ENCODE results near the gene CDCA3. TPM values are rescaled to one million over a fixed set of nuclear protein-coding genes. Genes with fewer than 3 reads are reported as not detected.

CDCA3 gene
- total and polyA plus RNA-seq, 2 of the 4 experiments (the other 2 are of a cell fraction) = 23.5 to 61.0 TPM

- H3K36me3 ChIP-seq (ENCODE audit: control insufficient read depth, insufficient read depth, low read length) = peaks cover 62% of the 10 kb centered on the region
- H2BK20ac ChIP-seq (ENCODE audit: low read depth, low read length) = no peak overlapping the region
- ChIA-PET POLR2A (ENCODE audit: unreplicated experiment) (no interaction called here), CTCF (interaction anchor here (1.9 kb wide), 1 partner anchor 15 kb away, joined by 11 read pairs; the partner anchor contains the start of genes CDCA3 and USP5)
- intact Hi-C loops (cut with micrococcal nuclease) (no loop called here), in situ Hi-C loops (cut with MboI; ENCODE audit: low sequenced_read_pairs) (no loop called here), dilution Hi-C loops (cut with HindIII; ENCODE audit: low sequenced_read_pairs, unreplicated experiment) (no loop called here)
- no peak overlapping the region for H3K4ac ChIP-seq (ENCODE audit: low read depth, low read length)
- peaks cover 6 to 18% of the 10 kb centered on the region in 2 experiments for H3K79me1 ChIP-seq (ENCODE audit: low read depth in 1 of 2, low read length in 2 of 2)
- no peaks in the 10 kb centered on the region for H3K9me3 ChIP-seq (ENCODE audit: control insufficient read depth, insufficient read depth, low read length)
- H3K14ac ChIP-seq (replicated peaks; ENCODE audit: low read depth, low read length) = no peak overlapping the region
- no peaks in the 10 kb centered on the region for H3K4me1 ChIP-seq (ENCODE audit: control insufficient read depth, insufficient read depth, low read length)
- H2BK15ac ChIP-seq (ENCODE audit: low read depth, low read length) = no peak overlapping the region
- H2BK5ac ChIP-seq (ENCODE audit: low read depth, low read length, poor library complexity, severe bottlenecking) = no peak overlapping the region
- H4K20me1 ChIP-seq (ENCODE audit: insufficient read depth, low read length) = peaks cover 3% of the 10 kb centered on the region
- H3K18ac ChIP-seq (ENCODE audit: low read depth, low read length) = no peak overlapping the region
- H4K8ac ChIP-seq (ENCODE audit: low read depth in 2 of 2, low read length in 2 of 2) = no peak overlapping the region
- H4K5ac ChIP-seq (ENCODE audit: low read depth, low read length) = no peak overlapping the region
- no peaks in the 10 kb centered on the region for H3K9me1 ChIP-seq (ENCODE audit: insufficient read depth, low read length)
- no TSS peak for BruUV-seq (replicated peaks)
- ATAC-seq (ENCODE audit: low read depth) (no peak), DNase-seq (no peak)
- H3K23ac ChIP-seq (ENCODE audit: low read depth, low read length) = no peak overlapping the region
- H3K27ac ChIP-seq (ENCODE audit: insufficient read depth, low read length) = no peak overlapping the region
- no peak overlapping the region for H4K91ac ChIP-seq (ENCODE audit: insufficient read depth, low read depth, low read length)
- no peak overlapping the region for H3K9ac ChIP-seq (ENCODE audit: low read depth, low read length)
- H3K56ac ChIP-seq (ENCODE audit: extremely low read depth, insufficient read depth, low read length) = no peak overlapping the region
- no CpG with 5 or more reads among the region's 16 CpGs for WGBS, 2 experiments (ENCODE audit: extremely low coverage in 2 of 2, insufficient read length in 1 of 2)
- no peak overlapping the region for H2BK120ac ChIP-seq (ENCODE audit: low read depth, low read length)
- no peak overlapping the region for H3K4me2 ChIP-seq (ENCODE audit: low read depth, low read length)
- no peak overlapping the region for H2AK5ac ChIP-seq (ENCODE audit: low read depth, low read length)
- H3K4me3 ChIP-seq (ENCODE audit: insufficient read depth, low read depth, low read length) = no peak overlapping the region
- H2AK9ac ChIP-seq (replicated peaks; ENCODE audit: low read depth, low read length, poor library complexity) = peak overlapping the region; percentile 65
- H2AFZ ChIP-seq (replicated peaks; ENCODE audit: low read length, poor library complexity) = no peak overlapping the region
- no peaks in the 10 kb centered on the region for H3K27me3 ChIP-seq (ENCODE audit: control insufficient read depth, insufficient read depth, low read length)
- TF ChIP-seq RCOR1 (IDR thresholded peaks at IDR 0.05; ENCODE audit: insufficient replicate concordance, low read length) (no peak), CHD1 (IDR thresholded peaks at IDR 0.05; ENCODE audit: low read depth, low read length) (no peak), MXI1 (IDR thresholded peaks at IDR 0.05; ENCODE audit: borderline replicate concordance, low read depth, low read length) (no peak), CTCF (conservative IDR thresholded peaks at IDR 0.05; ENCODE audit: low read depth, low read length) (no peak), MAZ (IDR thresholded peaks at IDR 0.05; ENCODE audit: borderline replicate concordance, low read depth, low read length) (no peak), SMC3 (IDR thresholded peaks at IDR 0.05; ENCODE audit: low read depth, low read length) (no peak), USF2 (IDR thresholded peaks at IDR 0.05; ENCODE audit: low read depth, low read length) (no peak), NFE2L2 (IDR thresholded peaks at IDR 0.05; ENCODE audit: low read depth, low read length) (no peak), RAD21 (IDR thresholded peaks at IDR 0.05; ENCODE audit: low read length) (no peak)
These were observed 14.2 kb downstream of the CDCA3 start for GRCh38 chr12:6836851-6837250.
